H1 (cell line): ENCODE data around the gene SELENOV. TPM values are rescaled to one million over a fixed set of nuclear protein-coding genes. Genes with fewer than 3 reads are reported as not detected.

Source experiments
- CBX8 ChIP-seq: fragments of 300-800, 300-1000 bp; sonication (generic); IDR thresholded peaks from 2 replicates; pipeline ENCODE4 v1.7.1; 2016; ENCODE audit warnings: low read depth, low read length, borderline replicate concordance
- polyA plus RNA-seq, 7 experiments: library from polyadenylated mRNA; depleted of rRNA in 3 of 7; stranded (reverse) in 5 of 7; unstranded in 2 of 7; fragments of >200 nt in 5 of 7; fragments of 200-250 nt in 2 of 7; gene quantifications; 1 replicate in 5 of 7; 2 replicates in 1 of 7; 4 replicates in 1 of 7; pipeline versions ENCODE4 v1.2.1 to v1.2.3, GENCODE V29; 2011 to 2013; ENCODE audit warnings: missing spikeins in 2 of 7, mixed read lengths in 2 of 7
- total RNA-seq: library from RNA; stranded (reverse); fragmentation: NEBNext Ultra II Directional; extraction: Animal tissue kit (Norgen Biotek cat#: 25700); gene quantifications from 2 replicates; pipeline ENCODE4 v1.2.1, GENCODE V29; 2021

Gene SELENOV
- total and polyA plus RNA-seq, 2 of the 8 experiments (the other 6 are each of a cell fraction or from before 2014, with no cell fraction given), result 8.4 to 10.7 TPM

DNA sequence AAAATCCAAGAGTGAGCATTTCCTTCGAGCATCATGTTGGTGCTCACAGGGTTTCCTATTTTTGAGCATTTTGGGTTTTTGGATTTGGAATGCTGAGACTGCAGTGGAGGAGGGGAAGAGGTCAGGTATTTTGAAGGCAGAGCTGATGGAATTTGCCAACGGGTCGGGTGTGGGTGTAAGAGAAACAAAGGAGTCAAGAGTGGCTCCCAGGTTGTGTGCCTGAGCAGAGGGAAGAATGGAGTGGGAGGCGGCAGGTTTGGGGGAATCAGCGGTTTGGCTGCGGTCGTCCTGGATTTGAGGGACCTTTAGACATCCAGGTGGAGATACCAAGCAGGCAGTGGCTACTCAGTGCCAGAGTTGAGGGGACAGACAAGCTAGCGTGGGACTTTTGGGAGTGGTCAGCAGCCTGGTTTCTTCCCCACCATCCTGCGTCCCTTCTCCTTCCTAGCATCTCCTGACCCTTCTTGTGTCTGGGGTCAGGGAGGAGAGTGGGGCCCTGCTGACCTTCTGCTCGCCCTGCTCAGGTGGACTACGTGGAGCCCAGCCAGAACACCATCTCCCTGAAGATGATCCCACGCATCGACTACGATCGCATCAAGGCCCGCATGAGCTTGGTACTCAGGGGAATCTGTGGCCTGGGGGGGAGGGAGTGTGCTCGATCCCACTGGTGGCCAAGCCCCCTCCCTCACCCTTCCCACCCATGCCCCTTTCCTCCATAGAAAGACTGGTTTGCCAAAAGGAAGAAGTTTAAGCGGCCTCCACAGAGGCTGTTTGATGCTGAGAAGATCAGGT, 48.8 kb upstream of the SELENOV start (continued):
- TF ChIP-seq CBX8, result no peak
